ENCODE measurements around the gene JPH3.

Gene JPH3

DNA sequence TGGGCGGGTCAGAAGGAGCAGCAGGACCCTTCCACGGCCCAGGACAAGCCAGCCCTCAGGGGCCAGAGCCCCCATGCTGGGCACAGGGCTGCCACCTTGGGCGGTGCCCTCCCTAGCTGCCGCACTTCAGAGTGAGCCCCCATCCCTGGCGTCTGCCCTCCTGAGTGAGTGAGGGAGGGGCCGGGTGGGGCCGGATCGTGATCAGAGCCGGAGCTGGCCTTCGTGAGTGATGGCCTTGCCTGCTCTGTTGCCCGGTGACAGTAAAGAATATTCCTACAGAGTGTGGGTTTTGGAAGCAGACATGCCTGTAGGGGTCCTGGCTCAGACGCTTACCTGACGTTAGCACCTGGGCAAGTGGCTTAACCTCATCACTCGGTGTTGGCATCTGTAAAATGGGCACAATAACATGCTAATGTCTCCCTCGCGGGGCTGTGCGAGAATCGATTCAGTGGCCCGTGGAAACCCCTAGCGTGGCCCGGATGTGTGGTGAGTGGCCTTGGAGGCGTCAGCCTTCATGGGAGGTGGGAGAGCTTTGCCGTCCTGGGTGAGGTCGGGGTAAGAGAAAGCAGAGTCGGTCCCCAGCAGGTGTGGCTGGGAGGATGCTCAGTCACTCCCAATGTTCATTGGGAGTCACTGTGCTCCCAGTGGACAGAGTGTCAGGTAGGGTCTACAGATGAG lies 26.1 kb downstream of the JPH3 start:
- no peak for DNase-seq

DNA sequence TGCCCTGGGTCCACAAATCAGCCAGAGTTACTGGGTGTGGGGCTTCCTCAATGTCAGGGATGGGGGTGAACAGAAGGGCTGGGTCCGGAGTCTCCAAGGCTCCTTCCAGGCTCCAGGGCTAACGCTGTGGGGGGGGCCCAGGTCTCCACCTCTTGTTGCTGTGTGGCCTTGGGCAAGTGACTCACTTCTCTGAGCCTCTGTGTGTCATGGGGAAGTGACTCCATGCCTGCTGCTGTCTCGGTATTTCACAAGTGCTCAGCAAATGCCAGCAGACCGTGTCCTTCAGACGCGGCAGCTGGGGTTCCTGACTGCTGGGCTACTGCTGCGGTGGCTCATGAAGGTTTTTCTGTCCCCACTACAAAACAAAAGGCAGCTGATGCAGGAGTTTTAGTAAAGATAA lies 26.6 kb downstream of the JPH3 start:
- no peak for DNase-seq

DNA sequence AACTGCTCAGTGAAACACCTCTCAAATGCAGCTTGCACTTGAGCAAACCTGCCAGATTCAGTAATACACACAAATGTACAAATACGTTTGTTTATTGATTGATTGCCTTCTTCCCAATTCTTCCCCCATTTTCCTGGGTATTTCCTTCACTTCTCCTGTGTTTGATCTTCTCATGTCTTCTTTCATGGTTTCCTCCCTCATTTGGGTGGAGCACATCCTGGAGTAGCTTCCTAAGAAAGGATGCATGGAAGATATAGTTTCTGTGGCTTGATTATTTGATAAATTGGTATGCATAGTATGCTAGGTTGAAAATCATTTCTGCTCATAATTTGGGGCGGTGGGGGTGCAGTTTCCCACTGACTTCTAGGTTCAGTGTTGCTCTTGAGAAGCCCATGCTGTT lies 28.8 kb downstream of the JPH3 start:
- DNase-seq: no peak

DNA sequence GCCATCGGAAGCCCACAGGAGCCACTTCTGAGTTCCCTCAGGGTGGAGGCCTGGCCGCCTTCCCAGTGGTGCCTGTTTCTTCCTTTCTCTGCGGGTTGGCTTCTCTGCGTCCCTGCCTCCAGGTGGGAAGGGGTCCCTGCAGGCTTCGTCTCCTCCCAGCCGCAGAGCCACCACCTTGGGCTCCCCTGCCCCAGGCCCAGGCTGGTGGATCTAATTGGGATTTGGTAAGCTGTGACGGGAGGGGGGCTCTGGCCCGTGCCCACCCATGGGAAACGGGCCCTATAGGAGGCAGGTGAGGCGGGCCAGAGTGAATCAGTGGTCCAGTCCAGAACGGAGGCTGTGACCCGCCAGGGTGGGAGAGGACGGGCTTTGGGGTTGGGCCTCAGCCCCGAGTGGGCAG lies 32.1 kb downstream of the JPH3 start:
- no peak for DNase-seq

DNA sequence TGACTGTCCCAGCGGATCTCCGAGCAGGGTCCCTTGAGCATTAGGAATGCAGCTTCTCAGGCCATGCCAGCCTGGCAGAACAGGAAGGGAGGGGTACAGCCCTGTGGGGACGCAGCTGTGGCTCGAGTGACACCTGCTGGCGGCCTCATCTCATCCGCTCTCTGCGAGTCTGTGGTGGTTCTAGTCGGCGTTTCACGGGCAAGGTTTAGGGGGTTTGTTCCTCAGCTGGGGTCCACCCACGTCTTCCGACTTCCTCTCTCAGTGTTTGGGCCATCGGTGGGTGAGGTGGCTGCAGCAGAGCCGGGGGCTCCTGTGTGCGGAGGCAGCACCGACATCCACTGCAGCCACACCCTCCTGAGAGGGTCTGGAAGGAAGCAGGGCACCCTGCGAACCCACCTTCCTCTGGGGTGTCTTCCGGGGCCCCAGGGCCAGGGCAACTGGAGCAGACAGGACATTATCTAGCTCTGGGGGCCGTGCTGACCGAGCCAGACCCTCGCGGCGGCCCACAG lies 33.3 kb downstream of the JPH3 start:
- peak; percentile 72 for DNase-seq

DNA sequence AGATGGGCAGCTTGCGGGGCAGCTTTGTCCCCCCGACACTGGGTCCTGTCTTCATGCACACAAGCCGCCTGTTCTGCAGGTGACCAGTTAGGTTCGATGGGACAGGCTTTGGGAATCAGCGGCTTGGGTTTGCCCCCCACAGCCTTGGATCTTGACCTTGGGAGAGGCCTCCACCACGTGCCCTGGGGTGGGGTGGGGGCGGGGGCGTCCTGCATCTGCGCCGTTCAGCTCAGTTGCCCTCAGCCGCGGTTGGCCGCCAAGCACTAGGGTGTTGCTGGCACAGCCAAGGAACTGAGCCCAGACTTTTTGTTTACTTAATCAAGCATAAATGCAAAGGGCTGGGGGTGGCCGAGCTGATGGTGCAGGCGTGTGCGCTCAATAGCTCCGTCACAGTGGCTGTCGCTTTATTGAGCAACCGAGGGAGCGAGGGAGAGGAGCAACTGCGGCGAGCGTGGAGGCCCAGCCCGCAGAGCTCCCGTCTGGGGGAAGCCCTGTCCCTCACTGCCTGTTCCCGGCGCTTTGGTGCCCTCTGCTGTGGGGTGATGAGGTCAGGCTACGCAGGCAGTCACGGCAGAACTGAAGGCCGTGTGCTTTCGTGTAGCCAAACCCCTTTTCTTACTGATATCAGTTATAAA lies 33.9 kb downstream of the JPH3 start:
- peak; percentile 80 for DNase-seq

DNA sequence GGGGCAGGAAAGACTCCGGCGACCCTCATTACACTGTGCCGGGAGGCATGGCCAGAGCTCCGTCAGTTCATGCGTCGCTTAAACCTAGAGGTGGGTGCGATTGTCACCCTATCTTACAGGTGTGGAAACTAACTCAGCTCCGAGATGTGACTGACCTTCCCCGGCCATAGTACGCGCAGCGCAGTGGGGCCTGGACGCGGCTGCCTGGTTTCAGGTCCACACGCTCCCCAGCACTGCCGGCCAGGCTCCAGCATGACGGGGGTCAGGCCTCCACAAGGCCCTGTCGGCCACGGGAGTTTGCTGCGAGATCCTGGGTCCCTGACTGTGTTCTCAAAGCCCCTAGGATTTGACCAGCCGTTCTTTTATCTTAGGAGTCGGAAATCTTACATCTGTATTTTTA lies 34.4 kb downstream of the JPH3 start:
- no peak for DNase-seq

DNA sequence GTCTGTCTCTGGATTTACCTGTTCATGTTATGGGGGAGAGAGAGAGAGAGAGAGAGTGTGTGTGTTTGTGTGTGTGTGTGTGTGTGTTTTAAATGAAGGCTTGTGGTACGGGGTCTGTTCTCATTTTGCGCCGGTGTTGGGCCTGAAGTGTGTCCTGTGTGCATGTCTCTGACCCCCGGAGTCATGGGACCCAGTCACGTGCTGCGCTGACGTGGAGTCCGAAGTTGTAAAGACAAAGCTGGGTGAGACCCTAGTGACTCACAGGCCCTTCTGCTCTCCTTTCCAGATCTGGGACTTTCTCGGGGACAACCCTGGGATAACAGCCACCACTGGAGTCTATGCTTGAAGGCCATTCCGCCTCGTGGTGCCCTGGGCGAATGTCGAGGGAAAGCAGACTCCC lies 35.0 kb downstream of the JPH3 start:
- no peak for DNase-seq

DNA sequence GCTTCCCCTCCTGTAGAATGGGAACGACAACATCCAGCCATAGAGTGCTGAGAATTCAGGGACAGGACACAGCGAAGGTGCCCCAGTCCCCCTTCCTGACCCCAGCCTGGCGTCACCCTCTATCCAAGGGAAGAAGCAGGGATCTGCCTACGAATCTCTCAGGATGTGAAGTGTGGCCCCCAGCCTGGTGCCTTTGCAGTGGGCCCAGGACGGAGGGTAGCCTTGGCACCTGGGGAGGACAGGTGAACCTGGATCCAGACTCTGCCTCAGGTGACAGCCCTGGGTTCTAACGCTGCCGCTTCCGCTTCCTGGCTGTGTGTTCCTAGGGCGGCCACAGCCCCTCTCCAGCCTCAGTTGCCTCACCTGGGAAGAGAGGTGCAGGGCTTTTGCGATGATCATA lies 36.4 kb downstream of the JPH3 start:
- no peak for DNase-seq

DNA sequence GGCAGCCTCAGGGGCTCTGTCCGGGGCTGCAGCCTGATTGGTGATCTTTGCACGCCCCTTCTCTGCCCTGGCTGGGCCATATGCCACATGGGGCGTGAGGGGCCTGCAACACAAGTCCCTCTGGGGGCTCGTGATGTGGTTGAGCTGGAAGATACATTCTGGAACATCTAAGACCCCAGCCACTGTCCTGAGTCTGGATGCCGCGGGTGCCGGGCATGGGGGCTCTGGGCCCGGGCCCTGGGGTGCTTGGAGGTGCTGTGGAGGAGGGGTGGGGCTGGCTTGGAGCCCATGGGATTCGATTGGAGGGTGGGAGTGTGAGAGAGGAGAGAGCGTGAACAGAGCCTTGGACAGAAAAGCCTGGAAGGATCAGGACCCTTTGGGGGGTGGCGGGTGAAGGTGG lies 39.4 kb downstream of the JPH3 start:
- DNase-seq: no peak

DNA sequence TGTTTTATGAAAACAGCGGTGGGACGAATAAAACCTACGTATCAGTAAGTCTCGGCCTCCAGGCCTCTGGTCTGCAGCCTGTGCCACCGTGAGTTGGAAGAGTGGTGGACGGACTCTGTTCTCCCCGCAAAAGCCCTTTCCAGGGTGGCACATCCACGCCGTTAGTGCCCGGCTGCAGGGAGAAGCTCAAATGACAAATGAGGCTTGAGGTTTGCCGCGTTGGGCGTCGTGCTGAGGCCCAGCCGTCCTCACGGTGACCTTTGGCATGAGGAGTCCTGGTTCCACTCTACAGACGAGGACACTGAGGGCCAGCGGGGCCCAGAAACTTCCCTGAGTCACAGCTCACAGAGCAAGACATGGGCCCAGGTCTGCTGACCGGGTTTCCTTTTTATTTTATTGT lies 40.2 kb downstream of the JPH3 start:
- no peak for DNase-seq

DNA sequence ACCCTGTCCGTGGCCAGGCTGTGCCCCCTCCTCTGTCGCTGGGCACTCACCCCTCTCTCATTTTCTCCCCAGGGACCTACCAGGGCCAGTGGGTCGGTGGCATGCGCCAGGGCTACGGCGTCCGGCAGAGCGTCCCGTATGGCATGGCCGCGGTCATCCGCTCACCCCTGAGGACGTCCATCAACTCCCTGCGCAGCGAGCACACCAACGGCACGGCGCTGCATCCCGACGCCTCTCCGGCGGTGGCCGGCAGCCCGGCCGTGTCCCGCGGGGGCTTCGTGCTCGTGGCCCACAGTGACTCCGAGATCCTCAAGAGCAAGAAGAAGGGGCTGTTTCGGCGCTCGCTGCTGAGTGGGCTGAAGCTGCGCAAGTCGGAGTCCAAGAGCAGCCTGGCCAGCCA lies 41.9 kb downstream of the JPH3 start:
- no peak for DNase-seq

DNA sequence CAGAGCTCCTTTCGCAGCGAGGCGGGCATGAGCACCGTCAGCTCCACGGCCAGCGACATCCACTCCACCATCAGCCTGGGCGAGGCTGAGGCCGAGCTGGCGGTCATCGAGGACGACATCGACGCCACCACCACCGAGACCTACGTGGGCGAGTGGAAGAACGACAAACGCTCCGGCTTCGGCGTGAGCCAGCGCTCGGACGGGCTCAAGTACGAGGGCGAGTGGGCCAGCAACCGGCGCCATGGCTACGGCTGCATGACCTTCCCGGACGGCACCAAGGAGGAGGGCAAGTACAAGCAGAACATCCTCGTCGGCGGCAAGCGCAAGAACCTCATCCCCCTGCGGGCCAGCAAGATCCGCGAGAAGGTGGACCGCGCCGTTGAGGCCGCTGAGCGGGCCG lies 42.3 kb downstream of the JPH3 start:
- no peak for DNase-seq

DNA sequence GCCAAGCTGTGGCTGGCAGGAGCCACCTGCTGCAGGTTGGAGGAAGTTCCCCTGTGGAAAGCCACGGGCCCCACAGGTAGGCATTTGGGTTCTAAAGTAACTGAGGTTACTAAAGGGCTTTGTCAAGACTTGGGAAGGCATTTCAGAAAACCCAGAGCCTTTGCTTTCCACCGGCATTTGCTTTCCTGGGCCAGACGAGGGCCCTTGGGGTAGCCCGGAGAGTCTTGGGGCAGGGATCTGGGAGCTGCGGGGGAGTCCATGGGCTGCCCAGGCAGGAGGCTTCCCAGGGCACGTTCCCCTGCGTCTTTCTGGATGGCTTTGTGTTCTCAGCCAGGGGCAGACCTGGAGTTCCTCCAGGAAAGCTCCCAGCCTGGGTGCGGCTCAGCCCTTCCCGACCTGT lies 43.5 kb downstream of the JPH3 start:
- DNase-seq: no peak

DNA sequence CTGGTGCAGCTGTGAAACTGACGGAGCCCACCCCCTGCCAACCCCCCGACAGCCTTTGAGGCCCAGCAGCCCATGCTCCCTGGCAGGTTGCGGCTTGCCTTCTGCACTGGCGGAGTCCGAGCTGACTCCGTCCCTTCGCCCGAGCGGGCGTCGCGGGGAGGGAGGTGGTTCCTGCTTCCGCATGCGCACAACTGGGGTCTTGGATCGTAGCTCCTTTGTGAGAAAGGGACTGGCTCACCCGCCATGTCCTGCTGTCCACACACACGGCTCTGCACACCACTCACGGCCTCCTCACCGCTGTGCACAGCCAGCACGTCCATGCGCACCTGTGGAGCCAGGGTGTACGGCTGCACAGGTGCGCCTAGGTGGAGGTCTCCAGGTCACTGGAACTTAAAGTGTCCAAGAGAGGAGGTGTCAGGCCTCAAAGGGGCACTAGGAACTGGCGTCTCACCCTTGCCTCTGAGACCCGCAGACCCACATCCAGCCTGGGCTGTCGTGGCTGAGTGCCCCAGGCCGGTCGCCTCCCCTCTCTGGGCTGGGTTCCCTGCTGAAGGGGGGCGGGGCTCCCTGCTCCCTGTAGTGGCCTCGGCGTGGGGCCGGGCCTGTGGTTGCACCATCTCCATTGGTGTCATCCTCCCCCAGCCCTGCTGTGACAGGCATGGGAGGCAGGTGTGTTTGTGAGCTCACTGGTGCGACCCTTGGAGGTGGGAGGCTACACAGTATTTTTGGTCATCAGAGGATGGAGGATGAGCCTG lies 45.3 kb downstream of the JPH3 start:
- DNase-seq: no peak

DNA sequence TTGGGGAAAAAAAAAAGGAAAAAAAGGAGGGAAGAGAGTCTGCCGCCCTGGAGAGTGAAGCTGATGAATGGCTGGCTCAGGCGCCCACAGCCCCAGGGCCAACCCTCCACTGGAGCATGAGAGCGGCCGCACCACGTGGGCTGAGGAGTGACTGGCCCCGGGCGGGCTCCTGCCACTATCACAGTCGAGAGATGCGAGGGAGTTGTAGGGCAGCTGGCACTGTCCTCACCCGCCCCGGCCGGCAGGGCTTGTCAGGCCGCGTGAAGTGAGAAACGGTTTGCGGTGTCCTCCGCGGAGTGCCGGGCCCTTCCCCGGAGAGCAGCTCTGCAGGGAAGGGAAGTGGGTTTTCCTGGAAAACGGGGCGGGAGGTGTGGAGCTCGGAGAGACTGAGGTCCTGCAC lies 45.9 kb downstream of the JPH3 start:
- DNase-seq: no peak

DNA sequence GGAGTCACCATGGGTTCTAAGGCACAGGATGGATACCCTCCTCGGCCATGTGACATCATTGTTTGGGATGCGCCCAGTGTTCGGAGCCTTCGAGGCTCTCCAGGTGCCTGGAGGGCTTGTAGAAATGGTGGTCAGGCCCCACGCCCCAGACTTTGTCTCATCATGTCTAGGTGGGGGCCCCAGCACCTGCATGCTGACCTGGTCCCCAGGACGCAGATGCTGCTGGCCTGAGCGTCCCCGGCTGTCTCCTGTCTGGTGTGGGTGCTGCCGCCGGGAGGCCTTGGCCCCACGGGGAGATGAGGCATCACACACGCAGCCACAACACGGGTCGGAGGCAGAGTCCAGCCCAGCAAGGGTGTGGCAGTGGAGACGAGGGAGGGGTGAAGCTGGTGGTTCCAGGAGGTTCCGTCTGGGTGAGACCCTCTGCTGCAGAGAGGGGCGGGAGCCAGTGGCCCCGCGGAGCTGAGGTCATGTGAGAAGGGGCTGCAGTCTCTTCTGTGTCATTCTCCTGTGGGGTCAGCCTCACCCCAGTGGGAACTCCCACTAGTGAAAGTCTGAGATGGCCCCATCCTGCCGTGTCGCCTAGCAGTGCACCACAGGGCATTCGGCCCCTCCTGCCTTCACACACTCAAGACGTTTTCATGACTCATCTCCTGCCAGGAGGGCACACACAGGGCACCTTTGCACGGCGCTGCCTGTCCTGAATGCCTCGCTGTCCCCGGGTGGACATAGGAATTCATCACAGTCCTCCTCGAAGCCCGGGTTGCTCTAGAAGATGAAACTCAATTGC lies 46.6 kb downstream of the JPH3 start:
- no peak for DNase-seq

DNA sequence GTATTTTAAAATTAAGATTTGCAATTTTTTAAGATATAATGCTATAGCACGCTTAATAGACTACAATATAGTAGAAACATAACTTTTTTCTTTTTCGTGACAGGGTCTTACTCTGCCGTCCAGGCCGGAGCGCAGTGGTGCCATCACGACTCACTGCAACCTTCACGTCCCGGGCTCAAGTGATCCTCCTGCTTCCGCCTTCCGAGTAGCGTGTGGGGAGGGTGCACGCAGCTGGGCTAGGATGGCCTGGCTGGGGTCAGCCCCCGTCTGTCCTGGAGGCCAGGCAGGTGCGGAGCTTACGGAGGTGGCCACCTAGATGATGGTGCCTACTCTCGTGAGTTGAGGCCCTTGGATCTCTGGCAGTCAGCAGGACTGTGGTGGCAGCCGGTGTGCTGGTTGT lies 50.1 kb downstream of the JPH3 start:
- no peak for DNase-seq

DNA sequence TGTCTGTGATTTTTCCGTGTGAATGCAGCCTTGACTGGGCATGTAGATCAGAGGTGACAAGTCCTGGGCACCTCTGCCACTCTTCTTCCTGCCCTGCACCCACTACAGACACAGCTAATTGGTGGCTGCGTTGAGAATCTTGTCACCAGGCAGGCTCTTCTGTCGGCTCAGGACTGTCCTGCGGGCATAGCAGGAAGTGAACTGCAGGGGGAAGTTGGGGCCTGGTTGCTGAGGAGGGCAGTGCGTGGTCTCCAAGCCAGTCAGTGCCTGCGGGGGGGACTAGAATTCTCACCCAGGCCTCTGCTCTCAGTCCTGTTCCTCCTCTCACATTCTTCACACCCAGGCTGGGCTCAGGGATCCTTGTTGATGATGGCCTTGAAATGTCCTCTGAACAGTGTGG lies 50.5 kb downstream of the JPH3 start:
- no peak for DNase-seq

DNA sequence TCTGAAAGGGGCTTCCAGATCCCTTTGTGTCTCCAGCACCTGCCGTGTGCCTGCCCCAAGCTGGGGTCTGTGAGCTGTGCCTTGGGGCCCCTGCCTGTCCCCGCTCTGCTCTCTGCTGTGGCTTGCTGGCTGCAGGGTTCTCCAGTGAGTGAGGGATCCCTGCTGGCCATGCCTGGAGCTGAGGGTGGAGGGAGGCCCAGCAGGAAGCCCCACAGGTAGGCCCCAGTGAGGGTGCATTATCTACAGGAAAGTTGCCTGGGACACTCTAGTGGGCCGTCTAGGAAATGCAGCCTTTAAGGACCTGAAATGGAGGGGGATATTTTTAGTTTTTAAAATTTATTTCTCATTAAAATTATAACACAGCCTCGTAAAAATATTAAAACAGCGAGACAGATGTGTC lies 50.9 kb downstream of the JPH3 start:
- DNase-seq: no peak

DNA sequence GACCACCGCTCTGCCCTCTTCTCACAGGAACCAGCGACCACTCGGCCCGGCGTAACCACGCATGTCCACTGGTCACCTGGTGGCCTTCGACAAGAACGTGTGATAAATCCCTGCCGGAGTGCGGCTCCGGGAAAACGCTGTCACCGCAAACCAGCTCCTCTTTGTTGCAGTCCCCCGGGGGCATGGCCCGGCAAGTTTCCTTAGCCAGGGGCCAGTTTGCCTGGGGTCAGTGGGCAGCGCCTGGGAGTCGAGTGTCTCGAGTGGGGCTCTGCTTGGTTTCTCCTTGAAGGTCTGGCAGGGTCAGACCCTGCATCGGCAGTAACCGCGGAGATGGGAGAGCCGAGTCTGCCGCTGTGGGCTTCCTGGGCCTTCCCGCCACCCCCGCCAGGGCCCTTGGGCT lies 52.5 kb downstream of the JPH3 start:
- DNase-seq: no peak

DNA sequence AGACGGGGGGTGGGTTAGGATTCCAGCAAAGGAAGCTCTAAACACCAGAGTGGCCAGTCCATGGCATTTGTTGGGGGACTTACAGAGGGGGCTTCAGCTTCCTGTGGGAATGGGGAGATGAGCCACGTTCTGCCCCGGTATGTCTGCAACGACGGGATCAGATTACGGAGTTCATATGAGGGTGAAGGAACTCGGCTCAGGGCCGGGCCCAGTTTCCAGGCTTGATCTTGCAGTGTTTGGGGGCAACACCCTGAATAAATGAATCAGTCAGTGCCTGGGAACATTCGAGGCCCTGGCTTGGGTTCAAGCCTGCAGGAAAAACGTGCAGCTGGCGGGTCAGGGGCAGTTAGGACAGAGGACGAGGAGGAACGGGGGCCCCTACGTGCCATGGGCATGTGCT lies 54.0 kb downstream of the JPH3 start:
- no peak for DNase-seq

DNA sequence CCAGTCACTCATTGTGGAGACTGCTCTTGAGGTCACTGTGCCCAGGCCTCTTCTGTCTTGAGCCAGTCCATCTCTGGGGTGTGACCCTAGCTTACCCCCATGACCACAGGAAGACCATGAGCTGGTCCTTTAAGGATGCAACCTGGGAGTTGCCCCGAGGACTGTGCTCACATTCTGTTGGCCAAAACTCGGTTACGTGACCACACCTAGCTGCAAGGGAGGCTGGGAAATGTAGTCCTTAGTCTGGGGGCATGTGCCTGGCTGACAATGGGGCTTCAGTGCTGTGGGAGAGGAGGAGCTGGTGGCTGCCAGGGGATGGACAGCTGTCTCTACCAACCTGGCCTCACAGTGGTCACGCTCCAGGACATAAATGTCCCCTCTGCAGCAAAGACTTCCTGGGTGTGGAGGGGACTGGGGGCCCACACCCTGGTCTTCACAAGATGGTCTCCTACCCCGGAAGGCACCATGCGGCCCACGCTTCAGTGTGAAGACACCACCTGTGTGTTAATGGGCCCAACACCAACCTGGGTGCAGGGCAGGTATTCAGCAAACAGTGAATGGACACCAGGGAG lies 55.4 kb downstream of the JPH3 start:
- no peak for DNase-seq

Measured in CD4-positive, alpha-beta T cell treated with Interleukin-15 for 1 hour (primary cell).